RPMI7951 (cell line): Measurements from ENCODE around the gene RPS5. TPM values are rescaled to one million over a fixed set of nuclear protein-coding genes. Genes with fewer than 3 reads are reported as not detected.
"Not testable (repeated sequence)": the region's sequence is repeated elsewhere in the genome, so short reads cannot be mapped to it uniquely, and the experiment has no call there.

Experiments
- DNase-seq: peaks from one replicate; pipeline ENCODE4 v3.0.0-alpha.2; 2012; ENCODE audit warnings: low read depth
- total RNA-seq: library from RNA; depleted of rRNA; stranded (reverse); fragments of >200 nt; shearing (Covaris generic); gene quantifications from 2 replicates; pipeline ENCODE4 v1.2.3, GENCODE V29; 2014

Gene RPS5
- total RNA-seq, 1 experiment from 2014 or later = 2,560 TPM

DNA sequence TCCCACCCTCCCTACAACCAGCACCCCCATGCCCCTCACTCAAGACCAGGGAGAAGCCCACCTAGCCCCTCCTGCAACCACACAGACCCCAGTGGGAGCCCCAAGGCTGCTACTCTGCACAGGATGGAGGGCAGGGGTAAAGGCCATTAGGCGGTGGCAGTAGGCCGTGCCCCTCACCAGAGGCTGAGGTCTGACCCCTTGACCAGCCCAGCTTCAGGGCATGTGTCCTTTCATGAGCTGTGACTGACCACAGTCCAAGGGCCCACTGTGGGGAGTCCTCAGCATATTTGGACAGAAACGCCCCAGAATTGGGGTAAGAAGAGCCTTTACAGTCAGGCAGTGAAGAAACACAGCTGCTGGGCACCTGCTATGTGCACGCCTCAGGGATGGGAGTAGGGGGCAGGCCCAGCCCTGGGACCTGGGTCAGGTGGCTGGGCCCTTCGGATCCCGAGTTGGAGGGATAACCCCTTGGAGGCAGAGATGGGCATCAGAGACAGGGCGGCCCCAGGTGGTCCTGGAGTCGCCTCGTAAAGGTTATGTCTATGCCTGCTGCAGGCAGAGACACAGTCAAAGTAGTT is 1.7 kb upstream of the RPS5 start:
- no peak for DNase-seq

DNA sequence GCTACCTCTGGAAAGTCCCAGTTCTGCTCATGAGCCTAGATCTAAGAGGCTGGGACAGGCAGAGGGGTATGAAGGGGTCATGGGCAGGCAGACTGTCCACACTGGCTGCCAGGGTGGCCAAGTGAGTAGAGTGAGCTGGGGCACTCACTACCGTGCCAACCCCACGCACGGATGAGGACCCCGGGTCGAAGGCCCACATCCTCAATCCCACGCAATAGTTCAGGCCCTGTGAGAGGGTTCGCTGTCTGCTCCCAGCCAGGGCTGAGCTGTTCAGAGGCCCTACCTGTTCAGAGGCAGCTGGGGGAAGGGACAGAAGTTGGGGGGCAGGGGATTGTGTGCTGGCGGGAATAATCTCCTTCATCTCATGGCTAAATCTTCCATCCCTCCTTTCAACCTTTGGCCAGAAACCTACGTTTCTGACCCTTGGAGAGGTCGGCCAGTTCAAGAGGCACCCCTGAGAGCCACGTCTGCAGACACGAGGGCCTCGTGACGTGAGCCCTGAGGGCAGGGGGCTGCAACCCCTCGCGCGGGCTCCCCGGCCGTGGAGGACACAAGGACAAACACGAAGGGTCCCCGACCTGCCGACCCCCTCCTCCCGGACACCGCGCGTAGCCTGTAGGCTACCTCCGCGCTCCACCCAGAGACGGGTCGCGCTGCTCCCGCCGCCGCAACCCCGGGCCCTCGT is 1.0 kb upstream of the RPS5 start:
- no peak for DNase-seq

DNA sequence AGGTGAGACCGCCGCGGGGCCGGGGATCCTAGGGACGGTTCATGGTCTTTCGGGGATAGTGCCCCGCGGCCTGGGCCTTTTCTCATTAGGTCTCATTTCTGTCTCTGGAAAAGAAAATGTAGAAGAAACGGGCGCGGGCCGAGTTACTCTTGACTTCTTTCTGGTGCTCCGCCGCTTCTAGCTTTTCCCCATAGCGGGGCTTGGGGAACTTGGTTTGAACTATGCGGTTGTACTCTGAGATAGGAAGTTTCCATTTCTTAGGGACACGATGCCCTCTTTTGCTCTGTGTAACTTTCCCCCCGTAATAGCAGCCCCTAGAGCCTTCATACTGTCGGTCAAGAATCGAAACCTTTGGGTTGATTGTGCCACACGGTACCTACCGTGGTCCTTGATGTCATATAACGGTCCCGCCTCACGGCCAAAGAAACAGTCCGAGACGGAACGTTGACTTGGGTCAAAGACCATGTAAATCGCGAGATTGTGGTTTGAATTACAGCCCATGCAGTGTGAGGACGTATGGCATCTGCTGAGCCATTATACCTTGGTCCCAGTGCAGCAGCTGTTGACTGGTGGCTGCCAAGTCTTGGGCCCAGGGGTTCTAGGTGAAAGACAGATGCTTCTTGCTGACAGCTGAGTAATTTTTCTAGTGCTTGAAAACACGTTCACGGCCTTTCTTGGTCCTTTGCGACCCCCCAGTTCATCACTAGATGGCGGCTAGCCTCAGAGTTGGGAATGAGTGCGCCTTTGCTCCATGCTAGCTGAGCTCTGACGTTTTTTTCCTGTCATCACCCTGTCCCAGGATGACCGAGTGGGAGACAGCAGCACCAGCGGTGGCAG is 487 bp downstream of the RPS5 start:
- DNase-seq = no peak

DNA sequence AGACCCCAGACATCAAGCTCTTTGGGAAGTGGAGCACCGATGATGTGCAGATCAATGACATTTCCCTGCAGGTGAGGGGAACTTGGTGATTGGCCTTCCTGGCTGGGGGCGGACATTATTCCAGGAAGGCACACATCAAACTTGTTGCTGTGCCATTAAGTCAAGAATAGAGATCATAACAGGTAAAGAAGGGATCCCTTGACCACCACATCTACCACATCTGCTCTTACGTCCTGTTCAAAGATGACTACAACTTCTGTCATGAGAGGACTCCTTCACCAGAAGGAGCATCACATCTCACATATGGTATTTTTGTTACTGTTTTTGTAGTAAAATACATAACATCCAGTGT is 1.1 kb downstream of the RPS5 start:
- no peak for DNase-seq

DNA sequence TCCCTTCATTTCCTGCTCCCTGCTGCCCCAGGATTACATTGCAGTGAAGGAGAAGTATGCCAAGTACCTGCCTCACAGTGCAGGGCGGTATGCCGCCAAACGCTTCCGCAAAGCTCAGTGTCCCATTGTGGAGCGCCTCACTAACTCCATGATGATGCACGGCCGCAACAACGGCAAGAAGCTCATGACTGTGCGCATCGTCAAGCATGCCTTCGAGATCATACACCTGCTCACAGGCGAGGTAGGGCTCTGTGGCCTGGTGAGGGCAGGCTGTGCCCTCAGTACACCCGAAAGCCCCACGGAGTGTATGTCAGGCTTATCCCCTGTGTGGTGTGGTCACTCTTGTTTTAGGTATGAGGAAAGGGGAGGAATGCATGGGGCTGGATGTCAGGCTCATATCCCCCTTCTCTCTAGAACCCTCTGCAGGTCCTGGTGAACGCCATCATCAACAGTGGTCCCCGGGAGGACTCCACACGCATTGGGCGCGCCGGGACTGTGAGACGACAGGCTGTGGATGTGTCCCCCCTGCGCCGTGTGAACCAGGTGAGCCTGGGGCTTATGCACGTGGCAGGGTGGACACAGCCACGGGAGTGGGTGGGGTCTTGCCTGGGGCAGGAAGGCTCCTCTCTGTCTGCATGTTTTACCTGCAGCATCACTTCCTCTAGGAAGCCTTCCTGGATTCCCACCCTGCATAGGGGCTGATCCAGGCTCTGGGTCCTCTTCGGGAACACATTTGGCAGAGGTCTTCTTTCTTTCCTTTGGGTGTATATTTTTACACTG is 6.1 kb downstream of the RPS5 start:
- no peak for DNase-seq

DNA sequence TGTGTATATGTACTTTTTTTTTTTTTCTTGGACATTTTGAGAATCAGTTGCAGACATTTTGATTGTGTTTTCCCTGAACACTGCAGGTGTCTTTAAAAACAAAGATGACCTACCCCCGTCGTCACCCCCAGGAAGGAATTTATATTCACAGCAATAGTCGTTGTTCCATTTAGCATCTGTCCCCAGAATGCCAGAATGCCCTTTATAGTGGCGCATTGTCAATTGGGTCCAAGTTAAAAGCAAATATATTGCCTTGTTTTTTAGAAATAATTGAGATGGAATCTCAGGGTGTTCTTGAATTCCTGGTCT is 6.6 kb downstream of the RPS5 start:
- DNase-seq = no peak

DNA sequence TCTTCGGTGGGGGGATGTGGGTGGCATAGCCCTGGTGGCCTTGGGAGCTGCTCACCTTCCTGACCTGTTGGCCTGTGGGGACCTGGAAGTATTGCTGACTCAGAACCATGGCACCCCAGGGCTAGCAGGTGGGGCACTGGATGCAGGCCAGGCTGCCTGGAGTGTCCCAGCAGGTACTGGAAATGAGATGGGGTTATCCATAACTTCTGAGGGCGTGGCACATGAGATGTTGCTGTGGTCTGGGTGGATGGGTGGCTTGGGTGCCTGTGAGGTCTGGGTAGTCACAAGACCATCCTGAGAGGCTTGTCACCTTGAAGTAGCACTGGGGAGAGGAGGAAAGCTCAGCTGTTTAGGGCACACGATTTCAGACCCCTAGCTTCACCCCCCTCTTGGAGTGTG is 7.8 kb downstream of the RPS5 start:
- no peak for DNase-seq

DNA sequence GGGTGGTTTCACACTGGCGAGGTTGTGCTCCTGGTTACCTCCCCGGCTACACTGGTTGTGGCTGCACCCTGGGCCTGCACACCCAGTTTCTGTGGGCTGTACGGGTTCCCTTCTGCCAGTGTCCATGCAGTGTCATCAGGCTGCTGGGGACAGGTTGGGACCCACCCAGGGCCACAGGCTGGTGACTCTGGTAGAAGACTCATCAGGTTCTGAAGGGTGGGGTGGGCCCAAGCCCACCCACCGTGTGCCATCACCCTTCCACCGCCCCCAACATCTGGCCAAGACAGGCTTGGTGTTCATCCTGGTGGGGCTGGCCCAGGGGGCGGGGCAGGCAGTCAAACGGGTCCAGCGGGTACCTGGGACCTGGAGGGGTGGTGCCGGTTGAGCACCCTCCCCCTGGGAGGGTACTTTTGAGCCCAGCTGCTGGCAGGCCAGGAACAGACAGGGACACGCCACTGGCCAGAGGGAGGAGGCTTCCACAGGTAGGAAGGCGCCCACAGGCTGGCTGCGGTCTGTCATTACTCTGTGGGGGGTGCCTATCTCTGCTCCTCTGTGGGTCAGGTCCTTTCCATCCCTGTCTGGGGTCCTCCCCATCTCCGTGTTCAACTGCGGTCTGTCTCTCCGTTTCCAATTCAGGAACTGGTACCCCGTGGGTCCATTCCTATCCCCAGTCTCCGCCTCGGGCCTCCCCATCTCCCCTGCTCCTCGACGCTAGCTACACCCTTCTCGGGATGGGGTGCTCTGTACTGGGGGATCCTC is 8.3 kb downstream of the RPS5 start, which contains the start of gene RNF225:
Gene RNF225, plus strand, starts transcription at position 437 of the 759 bp plus-strand sequence. CDS start 434 bp downstream, outside the sequence.
- no peak for DNase-seq

DNA sequence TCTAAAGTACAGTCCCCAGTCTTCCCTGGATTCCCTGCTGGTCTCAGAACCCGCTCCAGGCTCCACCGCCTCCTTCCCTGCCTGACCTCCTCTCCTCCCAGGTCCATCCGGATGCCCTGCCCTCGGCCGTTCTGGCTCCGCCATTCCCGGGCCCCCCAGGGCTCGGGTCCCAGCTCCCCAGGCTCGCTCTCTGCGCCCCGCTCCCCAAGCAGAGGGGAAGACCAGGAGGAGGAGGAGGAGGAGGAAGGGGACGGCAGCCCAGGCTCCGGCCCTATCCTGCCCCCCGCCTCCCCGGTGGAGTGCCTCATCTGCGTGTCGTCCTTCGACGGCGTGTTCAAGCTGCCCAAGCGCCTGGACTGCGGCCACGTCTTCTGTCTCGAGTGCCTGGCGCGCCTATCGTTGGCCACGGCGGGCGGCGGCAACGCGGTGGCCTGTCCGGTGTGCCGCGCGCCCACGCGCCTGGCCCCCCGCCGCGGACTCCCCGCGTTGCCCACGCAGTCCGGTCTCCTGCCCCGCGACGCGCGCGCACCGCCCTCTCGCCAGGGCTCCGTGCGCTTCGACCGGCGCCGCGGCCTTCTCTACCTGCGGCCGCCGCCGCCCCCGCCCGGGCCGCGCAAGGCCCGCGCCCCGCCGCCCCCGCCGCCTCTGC is 9.0 kb downstream of the RPS5 start:
- no peak for DNase-seq

DNA sequence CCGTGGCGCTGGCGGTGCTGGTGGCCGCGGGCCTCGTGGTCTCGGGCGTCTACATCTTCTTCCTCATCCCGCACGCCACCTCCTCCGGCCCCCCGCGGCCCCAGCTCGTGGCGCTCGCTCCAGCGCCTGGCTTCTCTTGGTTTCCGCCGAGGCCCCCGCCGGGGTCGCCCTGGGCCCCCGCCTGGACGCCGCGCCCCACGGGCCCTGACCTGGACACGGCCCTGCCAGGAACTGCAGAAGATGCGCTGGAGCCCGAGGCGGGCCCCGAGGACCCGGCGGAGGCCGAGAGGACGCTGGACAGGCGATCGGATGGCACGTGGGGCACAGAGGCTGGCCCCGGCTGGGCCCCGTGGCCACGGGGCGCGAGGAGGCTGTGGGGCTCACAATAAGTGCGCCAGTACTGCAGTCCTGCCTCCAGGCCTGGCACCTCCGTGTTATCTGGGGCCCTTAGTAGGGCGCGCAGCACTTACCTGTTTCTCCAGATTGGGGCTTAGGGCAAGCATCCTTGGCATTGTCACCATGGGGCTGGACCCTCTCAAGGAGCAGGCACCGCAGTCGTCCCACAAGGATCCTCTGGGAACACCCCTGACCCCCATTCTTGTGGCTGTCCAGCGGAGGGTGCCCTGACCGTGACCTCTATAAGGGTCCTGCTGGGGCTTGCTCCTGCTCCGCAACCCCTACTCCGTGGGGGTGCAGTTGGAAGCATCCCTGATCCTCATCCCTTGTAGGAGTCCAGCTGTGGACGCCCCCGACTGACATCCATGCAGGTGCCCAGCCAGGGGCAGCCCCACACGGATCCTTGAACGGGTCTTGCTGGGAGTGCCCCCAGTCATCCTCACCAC is 9.8 kb downstream of the RPS5 start:
- no peak for DNase-seq

DNA sequence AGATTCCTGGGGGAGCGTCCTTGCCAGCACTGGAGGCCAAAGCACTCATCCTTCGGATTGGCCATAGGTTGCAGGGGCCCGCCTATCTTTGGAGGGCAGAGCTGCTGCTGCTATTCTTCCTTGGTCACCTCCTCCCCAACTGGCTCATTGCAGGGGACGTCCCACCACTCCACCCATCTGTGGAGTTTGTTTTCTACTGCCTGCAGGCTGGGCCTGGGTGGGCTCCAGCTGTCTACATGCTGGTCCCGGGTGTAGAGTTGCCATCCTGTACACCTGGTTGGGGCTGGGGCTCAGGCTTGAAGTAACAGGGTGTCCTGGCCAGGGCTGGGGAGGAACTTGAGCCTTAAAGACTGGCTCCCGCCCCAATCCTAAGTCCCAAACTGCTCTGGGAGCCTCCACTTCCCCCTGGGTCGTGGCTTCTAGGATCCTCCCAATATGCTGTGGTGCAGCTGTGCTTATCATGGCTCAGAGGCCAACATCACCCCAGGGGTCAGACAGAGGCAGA is 10.5 kb downstream of the RPS5 start:
- no peak for DNase-seq

DNA sequence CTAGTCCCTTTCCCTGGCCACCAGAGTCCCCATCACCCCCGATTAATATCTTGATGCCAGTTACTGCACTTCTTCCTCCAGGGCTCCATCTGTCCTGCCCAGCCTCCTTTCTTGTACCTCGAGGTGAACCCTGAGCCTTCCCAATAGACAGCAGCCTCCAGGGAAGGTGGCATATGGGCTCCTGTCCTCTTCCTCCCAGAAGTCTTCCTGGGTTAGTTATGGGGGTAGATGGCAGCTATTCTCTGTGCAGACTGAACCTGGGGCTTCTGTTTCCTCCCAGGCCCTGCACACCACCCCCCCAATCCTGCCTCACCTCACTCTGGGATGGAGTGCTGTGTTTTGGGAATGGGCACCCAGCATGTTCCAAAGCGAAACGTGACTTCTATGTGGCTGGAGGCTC is 11.0 kb downstream of the RPS5 start:
- no peak for DNase-seq

DNA sequence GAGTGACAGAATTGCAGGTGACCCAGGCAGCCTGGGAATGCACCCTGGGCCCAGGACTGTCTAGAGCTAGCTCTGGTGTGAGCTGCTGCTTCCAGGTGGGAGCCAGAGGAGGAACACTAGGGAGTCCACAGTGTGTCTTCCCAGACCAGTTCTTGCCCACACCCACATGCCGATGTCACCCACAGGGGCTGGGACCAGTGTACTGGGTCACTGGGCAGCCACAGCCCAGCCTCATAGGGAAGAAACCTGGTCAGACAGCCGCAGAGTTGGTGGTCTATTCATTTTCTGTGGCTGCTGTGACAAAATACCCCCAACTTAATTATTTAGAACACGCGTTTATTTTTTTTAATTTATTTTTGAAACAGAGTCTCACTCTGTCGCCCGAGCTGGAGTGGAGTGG is 11.5 kb downstream of the RPS5 start:
- DNase-seq = no peak

DNA sequence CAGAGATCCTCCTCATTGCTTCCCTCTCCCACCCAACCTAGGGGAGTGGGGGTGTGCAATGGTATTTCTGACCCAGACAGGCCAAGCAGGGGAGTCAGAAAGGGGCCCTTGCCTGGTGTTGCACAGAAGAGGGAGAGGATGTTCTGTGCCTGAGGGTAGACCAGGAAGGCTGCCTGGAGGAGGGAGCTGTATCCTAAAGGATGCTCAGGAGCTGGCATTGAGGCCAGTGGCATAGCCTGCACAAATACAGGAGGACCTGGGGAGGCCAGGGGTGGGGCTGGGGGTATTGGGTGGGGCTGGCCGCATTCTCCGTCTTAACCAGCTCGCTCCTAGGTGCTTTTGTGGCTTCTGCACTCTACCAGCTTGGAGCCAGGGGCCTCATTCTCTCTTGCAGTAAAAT is 12.8 kb downstream of the RPS5 start:
- no peak for DNase-seq

DNA sequence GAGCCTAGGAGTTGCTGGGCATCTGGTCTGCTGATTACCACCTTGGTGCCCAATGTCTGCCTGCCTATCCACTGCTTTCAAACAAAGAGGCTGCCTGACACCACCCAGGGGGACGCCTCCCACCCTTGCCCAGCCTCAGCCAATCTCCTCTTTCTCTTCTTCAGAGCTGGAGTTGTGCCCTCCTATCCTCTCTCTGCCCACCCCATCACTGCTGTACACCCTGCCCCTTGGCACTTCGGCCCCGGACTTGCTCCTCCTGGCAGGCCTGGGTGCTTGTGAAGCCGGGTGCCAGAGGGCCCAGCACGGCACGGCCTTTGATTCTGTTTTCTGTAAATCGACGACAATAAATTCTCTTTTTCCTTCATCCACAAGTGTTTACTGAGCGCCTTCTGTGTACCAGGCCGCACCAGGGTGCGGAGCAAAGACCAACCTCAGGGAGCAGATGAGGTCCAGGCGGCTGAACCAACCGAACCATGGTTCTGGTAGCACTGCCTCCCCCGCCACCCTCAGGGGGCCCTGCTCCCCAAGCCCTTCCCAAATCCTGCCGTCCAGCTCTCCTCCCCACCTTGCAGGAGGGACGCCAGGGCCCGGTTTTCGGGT is 13.3 kb downstream of the RPS5 start:
- DNase-seq = peak; percentile 58

DNA sequence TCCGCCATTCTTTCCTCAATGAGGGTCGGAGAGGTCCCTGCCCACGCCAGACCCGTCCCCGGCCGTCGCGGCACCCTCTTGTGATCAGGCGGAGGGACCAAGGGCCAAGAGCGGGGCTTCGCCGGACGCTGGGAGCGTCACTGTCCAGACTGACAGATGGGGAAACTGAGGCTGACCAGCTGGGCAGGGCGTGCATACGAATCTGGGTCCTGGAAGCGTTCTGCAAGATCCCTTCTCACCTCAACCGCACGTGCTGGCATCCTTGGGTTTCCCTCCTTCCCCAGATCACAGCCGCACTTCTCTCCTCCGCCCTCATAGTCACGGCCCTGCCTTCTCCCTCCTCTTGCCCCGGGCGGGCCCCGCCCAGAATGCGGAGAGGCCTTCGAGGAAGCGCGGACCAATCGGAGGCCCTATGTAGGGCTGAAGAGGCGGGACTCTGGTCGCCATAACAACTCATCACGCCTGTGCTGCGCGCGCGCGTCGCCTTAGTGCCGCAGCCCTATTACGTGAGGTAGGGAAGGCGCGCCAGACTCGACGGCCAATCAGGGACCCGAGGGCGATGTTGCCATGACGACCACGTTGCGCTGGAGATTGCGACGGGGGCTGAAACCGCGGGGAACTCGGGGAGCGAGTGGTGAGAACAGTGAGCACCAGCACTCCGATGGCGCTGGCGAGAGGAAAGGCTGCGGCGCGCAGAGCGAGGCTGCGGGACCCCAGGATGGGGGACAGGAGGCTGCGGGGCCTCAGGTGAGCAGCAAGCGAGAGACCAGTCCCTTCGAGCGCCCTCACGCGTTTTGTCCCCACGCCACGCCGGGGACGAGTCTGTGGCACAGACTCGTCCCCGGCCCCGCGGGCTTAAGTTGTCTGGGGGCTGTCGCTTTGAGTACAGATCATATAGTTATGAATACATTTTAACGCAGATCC is 14.1 kb downstream of the RPS5 start:
- DNase-seq = peak; percentile 99

DNA sequence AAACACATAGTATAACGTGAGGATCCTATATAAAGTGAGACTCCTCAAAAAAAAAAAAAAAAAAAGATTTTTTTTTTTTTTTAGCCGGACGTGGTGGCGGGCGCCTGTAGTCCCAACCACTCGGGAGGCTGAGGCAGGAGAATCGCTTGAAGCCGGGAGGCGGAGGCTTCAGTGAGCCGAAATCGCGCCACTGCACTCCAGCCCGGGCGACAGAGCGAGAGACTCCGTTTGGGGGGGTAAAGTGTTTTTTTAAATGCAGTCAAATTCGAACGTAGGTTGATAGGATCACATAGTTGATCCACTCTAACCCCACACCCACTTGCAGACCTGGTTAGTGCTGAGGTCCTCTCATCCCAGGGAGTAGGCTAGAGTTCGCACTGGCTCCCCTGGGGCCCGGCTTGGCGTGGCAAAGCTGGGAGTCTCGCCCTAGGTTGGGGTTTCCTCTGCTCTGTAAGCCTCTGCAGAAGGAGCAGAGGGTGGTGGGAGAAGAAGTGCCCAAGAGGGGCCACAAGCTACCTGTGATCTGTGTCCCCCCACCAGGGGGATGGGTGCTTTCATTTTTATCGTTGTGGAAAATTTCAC is 14.9 kb downstream of the RPS5 start:
- no peak for DNase-seq

DNA sequence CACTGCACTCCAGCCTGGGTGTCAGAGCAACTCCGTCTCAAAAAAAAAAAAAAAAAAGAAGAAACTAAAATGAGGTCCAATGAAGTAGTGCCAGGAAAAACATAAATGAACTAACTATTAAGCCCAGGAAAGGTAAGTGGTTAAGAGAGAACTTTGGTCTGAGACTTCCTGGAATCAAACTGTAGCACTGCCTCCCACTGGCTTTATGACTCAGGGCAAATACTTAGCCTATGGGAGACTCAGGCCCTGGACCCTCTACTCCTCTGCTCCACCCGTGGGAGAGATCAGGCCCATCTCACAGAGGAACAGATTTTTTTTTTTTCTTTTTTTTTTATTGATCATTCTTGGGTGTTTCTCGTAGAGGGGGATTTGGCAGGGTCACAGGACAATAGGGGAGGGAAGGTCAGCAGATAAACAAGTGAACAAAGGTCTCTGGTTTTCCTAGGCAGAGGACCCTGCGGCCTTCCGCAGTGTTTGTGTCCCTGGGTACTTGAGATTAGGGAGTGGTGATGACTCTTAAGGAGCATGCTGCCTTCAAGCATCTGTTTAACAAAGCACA is 16.9 kb downstream of the RPS5 start:
- DNase-seq = not testable (repeated sequence)
